NAMALWA (cell line): ENCODE measurements around the gene SHC4.

ENCODE experiments used
- DNase-seq: peaks from one replicate; pipeline ENCODE4 v3.0.0-alpha.2; 2015; ENCODE audit warnings: low spot score

SHC4 gene

DNA sequence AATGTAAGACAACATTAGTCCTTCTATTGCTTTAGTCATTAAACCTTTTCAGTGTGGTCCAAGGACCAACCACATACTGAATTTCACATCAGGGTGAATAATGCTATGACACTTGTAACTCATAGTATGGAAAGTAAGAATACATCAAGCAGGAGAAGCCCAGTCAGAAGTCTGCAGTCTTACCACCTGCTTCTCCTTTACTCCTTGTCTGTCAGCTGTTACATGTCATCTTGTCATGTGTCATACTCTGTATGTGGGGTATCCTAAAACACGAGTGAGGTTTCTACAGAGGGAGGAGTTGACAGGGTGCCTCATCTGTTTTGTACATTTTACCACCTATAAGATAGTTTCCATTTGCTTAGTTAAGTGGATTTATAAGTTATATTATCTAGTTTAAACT lies 118.6 kb downstream of the SHC4 start:
- no peak for DNase-seq

DNA sequence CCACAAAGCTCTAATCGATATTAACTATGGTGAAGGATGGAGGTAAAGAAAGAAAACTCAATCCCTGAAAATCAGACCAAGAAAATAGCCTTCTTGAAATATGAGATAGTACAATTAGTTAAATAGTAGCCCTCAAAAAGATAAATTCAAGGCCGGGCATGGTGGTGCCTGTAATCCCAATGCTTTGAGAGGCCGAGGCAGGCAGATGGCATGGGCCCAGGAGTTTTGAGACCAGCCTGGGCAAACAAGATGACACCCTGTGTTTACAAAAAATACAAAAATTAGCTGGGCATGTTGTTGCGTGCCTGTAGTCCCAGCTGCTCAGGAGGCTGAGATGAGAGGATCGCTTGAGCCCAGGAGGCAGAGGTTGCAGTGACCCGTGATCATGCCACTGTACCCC lies 121.2 kb downstream of the SHC4 start:
- DNase-seq = no peak

- no peak for DNase-seq
Observed at GRCh38 chr15:48834756-48835155, 129.0 kb downstream of the SHC4 start.

GRCh38 chr15:48833526-48834239 lies 130.0 kb downstream of the SHC4 start:
- DNase-seq = no peak

DNA sequence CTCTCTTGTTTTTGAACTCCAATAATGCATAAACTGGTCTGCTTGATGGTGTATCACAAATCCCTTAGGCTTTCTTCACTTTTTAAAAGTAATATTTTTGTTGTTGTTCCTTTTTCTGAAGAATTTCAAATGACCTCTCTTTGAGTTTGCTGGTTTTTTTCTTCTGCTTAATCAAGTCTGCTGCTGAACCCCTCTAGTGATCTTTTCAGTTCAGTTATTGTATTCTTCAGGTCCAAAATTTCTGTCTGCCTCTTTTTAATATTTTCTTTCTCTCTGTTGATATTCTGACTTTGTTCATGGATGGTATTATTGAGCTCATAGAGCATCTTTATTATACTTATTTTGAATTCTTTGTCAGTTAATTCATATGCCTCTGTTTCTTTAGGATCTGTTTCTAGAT lies 131.1 kb downstream of the SHC4 start:
- no peak for DNase-seq

- no peak for DNase-seq
Observed at GRCh38 chr15:48828906-48829305, 134.8 kb downstream of the SHC4 start.

GRCh38 chr15:48828471-48828870 lies 135.2 kb downstream of the SHC4 start:
- no peak for DNase-seq

DNA sequence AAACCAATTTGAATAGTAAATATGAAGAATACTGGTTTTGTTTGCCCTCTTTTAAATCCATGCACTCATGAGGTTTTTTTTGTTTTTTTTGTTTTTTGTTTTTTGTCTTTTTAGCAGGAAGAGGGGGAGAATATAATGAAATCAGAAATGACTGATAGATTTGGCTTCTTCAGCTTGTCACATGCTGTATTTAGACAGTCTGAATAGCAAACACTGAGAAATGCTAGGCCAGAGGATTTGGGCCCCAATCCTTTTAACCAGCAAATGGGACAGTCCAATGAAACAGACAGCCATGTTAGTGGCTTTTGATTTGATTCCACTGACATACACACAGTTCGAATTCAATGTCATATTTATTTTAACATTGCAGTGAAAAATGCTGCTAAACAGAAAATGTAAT lies 138.6 kb downstream of the SHC4 start:
- DNase-seq = no peak

DNA sequence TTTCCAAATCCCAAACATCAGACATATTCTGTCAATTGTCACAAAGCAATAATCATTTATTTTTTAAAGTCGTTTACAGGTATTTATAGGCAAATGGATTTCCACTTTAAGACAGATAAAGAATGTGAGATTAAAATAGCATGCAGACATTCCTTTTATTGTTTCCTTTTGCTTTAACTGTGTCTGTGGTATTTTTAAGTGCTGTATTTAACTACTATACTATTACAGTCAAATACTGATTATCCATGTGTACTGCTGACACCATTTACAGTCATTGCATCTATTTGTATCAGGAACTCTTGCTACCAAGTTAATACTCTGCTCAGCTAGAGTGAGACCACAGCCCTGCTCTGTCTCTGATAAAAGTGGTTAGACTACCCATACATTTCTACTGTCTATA lies 140.0 kb downstream of the SHC4 start:
- DNase-seq = no peak

DNA sequence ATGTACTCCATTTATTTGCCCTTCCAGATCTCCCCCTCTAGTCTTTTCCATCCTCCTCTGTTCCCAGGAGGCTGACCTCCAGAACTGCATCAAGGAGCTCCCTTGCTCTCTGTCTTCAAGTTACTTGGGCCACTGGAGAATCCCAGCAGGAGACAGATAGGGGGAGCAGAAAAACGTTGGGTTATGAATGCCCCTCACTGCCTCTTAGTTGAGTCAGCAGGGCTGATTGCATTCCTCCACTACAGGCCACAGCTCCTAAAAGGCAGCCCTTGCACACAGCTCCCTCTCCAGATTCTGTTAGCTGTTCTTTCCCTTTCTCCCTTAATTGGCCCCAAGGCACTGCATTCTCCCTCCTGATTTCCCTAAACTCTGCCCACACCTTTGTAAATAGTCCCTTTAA lies 140.5 kb downstream of the SHC4 start:
- no peak for DNase-seq

DNA sequence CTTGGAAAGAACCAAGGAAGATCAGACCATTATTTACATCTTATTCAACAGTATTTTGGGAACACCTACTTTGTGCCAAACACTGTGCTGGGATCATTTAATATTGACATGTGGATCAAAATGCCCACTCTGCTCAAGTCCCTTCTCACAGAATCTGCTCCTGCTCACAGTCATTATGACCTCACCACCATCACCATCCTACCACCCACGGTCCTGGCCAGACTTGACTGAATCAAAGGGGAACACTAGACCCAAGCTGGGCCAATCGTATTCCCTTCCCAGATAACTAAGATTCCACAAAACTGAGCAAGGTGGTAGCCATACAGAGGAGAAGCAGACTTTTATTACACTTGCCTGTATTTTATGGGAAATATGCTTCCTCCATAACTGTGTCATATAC lies 149.4 kb downstream of the SHC4 start:
- DNase-seq = no peak

DNA sequence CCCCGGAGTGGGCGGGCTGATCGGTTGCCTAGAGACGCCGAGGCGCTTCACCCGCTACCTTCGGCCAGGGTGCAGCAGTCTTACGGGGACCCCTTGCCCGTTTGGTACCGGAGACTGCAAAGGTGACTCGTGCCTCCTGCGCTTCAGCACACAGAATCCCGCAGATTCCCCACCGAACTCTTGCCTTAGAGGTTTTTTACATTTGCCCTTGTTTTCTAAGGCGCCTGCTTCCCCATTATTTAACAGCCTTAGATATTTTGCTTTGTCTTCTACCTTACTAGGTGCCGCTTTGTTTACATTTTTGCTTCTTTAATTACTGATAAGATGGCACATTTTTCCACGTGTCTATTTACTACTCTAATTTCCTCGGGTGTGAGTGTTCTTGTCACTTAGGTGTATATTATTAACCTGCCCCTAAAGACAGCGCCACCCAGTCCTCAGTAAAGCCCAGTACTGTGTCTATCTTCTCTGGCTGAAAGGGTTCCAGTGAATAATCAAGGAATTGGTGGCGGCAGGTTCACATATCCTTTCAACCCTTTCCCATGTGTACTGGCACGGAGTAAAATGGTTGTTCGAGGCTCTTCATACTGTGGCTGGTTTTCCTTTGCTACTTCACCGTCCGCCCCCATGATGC lies 152.3 kb downstream of the SHC4 start:
- DNase-seq = no peak

DNA sequence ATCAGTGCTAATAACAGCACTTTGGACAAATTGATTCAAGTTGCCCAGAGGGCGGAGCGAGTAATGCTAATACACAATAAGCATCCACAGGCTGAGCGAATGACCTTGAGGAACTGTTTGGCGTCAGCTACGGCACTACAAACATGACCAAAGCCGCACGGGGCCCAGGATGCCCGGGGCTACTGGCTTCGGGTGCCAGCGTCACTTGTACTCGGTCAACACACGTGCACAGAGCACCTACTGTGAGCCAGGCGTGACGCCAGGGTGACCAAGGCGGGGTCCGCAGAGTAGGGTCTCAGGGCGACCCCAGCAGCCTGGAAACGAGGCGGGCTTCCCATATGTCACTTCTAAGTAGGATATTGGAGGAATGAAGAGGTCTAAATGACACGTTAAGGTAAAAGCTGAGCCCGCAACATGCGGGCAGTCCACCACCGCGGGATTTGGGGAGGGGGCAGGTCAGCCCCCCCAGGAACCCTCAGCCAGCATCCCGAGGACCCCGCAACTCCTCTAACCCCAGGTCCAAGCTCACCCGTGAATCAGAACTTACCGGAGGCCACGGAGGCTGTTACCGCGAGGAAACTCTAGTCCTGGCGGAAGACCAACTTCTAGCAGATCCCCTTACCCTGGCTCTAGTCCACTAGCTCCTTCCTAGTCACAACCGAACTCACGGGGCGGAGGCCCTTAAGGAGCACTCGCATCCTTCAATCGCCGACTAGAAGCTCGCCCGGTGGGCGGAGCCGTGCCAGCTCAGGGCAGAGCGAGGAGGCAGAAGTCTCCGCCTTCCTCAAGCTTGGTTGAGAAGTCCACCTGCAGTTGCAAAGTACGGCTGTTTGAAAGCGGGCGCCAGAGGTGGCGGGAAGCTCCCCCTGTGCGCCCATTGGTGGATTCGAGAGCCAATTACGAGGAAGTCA lies 153.1 kb downstream of the SHC4 start, which contains the start of gene CEP152:
Gene CEP152 (minus strand): TSS at position 656 of the 911 bp plus-strand sequence. CDS start 5,420 bp downstream, outside the sequence.
- DNase-seq = peak; percentile 100

GRCh38 chr15:48806151-48806550 lies 157.6 kb downstream of the SHC4 start:
- peak; percentile 15 for DNase-seq

GRCh38 chr15:48805591-48805990 lies 158.1 kb downstream of the SHC4 start:
- DNase-seq = no peak

DNA sequence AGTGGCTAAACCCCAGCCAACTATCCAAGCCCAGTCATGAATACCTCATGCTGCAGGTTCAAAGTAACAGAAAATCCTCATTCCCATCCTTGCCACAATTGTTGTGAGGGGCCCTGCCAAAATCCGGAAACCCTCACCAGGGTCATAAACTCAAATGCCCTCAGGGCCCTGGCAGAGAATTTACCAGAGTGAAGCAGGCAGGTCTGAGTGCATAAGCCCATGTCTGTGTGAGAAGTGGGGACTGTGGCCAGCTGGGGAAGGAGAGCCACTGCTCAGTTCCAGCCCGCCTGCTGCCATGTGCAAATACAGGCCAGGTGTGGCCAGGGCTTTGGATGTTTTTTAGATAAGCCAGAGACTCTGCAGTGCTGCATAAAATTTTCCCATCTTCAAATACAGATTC lies 159.8 kb downstream of the SHC4 start:
- no peak for DNase-seq

GRCh38 chr15:48802867-48803266 lies 160.9 kb downstream of the SHC4 start:
- DNase-seq = no peak

DNA sequence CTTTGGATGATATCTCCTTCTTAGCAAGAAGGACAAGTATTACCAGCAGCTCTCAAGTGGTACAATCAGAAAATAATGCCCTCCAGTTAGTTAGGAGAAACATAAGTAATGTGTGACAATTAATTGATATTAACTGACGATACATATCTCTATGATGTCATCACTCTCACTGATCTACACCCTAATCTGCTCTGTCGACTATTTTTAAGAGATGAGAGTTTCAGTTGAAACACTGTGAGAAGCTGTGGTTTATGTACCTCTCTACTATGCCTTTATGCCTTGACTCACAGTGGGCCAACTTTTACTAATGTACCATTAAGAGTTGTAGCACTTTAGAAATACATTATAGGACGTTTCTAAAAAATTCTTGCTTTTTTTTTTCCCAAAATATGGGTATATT lies 161.5 kb downstream of the SHC4 start:
- DNase-seq = no peak

GRCh38 chr15:48800811-48801455 lies 162.8 kb downstream of the SHC4 start:
- peak; percentile 50 for DNase-seq

- no peak for DNase-seq
Observed at GRCh38 chr15:48800245-48800644, 163.5 kb downstream of the SHC4 start.

GRCh38 chr15:48798319-48798718 lies 165.4 kb downstream of the SHC4 start:
- DNase-seq = no peak

GRCh38 chr15:48796930-48797329 lies 166.8 kb downstream of the SHC4 start:
- DNase-seq = no peak
